Right lobe of liver (tissue), 4 donors: Measurements from ENCODE around the gene STOM.

ENCODE experiments used
- POLR2A ChIP-seq: fragments of 450-650 bp; IDR thresholded peaks from one replicate; pipeline ENCODE4 v1.6.1; 2017; ENCODE audit warnings: antibody characterized with exemption, mild to moderate bottlenecking
- TF ChIP-seq, protein P1 (sequence below), 4 donors: fragments of 200-600 bp in 3 of 4; fragments of 450-650 bp in 1 of 4; IDR thresholded peaks; one replicate each; pipeline versions ENCODE4 v1.5.1 to v1.8.0; 2016 to 2022; ENCODE audit warnings: antibody characterized with exemption in 4 of 4, mild to moderate bottlenecking in 2 of 4
- donor health status: DM: no; HTN: no; CAD: no.
- donor health status: DM: no; HTN: no; CAD: no.
- donor health status: DM: no; HTN: yes; CAD: no.

DNA sequence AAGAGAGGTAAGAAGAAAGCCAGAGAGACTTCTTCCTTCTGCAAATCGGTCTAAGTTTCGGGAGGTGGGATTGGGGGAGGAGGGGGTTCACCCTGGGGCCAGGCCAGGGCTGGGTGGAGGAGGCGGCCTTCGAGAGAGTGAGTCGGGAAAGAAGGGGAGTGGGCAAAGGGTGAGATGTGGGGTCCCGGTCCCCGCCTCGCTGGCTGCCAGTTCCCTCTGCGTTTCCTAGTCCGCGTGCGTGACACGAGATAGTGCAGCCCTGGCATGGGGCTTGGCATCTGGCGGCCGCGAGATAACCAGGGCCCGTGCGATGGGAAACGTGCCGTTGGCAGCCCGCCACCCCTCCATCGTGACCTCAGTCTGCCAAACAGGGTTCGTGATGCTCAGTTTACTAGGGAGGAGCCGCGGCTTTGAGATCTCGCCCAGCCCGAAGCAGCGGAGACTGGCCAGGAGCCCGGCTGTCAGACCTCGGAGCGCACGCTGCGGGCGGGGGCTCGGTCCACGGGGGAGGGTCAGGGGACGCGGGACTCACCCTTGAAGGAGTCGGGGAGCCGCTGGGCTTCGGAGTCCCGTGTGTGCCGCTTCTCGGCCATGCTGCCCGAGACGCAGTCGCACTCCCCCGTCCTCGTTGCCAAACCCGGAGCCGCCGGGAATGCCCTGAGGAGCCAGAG lies at the start of gene STOM:
- TF ChIP-seq, protein P1, sequence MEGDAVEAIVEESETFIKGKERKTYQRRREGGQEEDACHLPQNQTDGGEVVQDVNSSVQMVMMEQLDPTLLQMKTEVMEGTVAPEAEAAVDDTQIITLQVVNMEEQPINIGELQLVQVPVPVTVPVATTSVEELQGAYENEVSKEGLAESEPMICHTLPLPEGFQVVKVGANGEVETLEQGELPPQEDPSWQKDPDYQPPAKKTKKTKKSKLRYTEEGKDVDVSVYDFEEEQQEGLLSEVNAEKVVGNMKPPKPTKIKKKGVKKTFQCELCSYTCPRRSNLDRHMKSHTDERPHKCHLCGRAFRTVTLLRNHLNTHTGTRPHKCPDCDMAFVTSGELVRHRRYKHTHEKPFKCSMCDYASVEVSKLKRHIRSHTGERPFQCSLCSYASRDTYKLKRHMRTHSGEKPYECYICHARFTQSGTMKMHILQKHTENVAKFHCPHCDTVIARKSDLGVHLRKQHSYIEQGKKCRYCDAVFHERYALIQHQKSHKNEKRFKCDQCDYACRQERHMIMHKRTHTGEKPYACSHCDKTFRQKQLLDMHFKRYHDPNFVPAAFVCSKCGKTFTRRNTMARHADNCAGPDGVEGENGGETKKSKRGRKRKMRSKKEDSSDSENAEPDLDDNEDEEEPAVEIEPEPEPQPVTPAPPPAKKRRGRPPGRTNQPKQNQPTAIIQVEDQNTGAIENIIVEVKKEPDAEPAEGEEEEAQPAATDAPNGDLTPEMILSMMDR (IDR thresholded peaks at IDR 0.05) = no peak
- peak; percentile 100 for TF ChIP-seq POLR2A
